Smooth muscle cell (in vitro differentiated cells): ENCODE results near the gene PRDM16. TPM values are rescaled to one million over a fixed set of nuclear protein-coding genes. Genes with fewer than 3 reads are reported as not detected.
A peak's percentile ranks its signal among the peaks of the same experiment; 100 is the strongest.

Experiments
- DNase-seq: peaks from one replicate; lab custom pipeline; 2025; ENCODE audit not compliant: unreplicated experiment; lab: John Stamatoyannopoulos, UW
- H2AFZ ChIP-seq: fragments of 200-600 bp; sonication (generic); 2 replicates; pipeline ENCODE4 v1.6.0; 2016; ENCODE audit warnings: antibody characterized with exemption, low read depth, mild to moderate bottlenecking
- H3F3A ChIP-seq: fragments of 200-600 bp; sonication (generic); 2 replicates; pipeline ENCODE4 v1.6.0; 2017; ENCODE audit warnings: antibody characterized with exemption, low read depth
- H3K27ac ChIP-seq: fragments of 200-600 bp; sonication (generic); 2 replicates; pipeline ENCODE4 v1.5.1; 2016; ENCODE audit warnings: low read depth, mild to moderate bottlenecking
- H3K27me3 ChIP-seq: fragments of 200-600 bp; sonication (generic); 2 replicates; pipeline ENCODE4 v1.6.1; 2016; ENCODE audit warnings: low read depth, mild to moderate bottlenecking
- H3K36me3 ChIP-seq: fragments of 200-600 bp; sonication (generic); 2 replicates; pipeline ENCODE4 v1.5.1; 2016; ENCODE audit warnings: low read depth
- H3K4me1 ChIP-seq: fragments of 200-600 bp; sonication (generic); 2 replicates; pipeline ENCODE4 v1.5.1; 2016; ENCODE audit warnings: low read depth
- H3K4me2 ChIP-seq: fragments of 200-600 bp; sonication (generic); 2 replicates; pipeline ENCODE4 v1.6.0; 2016; ENCODE audit warnings: mild to moderate bottlenecking
- H3K4me3 ChIP-seq: fragments of 200-600 bp; sonication (generic); 2 replicates; pipeline ENCODE4 v1.5.1; 2016; ENCODE audit warnings: mild to moderate bottlenecking
- H3K79me2 ChIP-seq: fragments of 200-600 bp; sonication (generic); 2 replicates; pipeline ENCODE4 v1.6.0; 2016; ENCODE audit warnings: low read depth, mild to moderate bottlenecking
- H3K9ac ChIP-seq: fragments of 200-600 bp; sonication (generic); 2 replicates; pipeline ENCODE4 v1.6.0; 2016; ENCODE audit warnings: low read depth
- H3K9me3 ChIP-seq: fragments of 200-600 bp; sonication (generic); replicated peaks from 2 replicates; pipeline ENCODE4 v1.5.1; 2016; ENCODE audit warnings: low read depth
- H4K20me1 ChIP-seq: fragments of 200-600 bp; sonication (generic); 2 replicates; pipeline ENCODE4 v1.6.0; 2016; ENCODE audit warnings: low read depth
- CTCF ChIP-seq: fragments of 200-600 bp; sonication (generic); IDR thresholded peaks from 2 replicates; pipeline ENCODE4 v1.5.1; 2017; ENCODE audit warnings: borderline replicate concordance, mild to moderate bottlenecking, antibody characterized with exemption; ENCODE audit not compliant: insufficient read depth, poor library complexity, severe bottlenecking
- WGBS: methylation state at CpG from one replicate; pipeline ENCODE4 v1.1.7; 2016; ENCODE audit warnings: low lambda C conversion rate; 5-methylcytosine and 5-hydroxymethylcytosine counted together
- polyA plus RNA-seq: library from polyadenylated mRNA; unstranded; fragments of >200 nt; fragmentation: Nextera tagmentation; extraction: Ambion mirVana; gene quantifications from 2 replicates; pipeline ENCODE4 v1.2.1, GENCODE V29; 2016
- total RNA-seq: library from RNA; depleted of rRNA; stranded (reverse); fragments of >200 nt; gene quantifications from 2 replicates; pipeline ENCODE4 v1.2.3, GENCODE V29; 2014

PRDM16 gene
- total and polyA plus RNA-seq, 2 experiments from 2014 or later: 0.72 to 1.3 TPM

DNA sequence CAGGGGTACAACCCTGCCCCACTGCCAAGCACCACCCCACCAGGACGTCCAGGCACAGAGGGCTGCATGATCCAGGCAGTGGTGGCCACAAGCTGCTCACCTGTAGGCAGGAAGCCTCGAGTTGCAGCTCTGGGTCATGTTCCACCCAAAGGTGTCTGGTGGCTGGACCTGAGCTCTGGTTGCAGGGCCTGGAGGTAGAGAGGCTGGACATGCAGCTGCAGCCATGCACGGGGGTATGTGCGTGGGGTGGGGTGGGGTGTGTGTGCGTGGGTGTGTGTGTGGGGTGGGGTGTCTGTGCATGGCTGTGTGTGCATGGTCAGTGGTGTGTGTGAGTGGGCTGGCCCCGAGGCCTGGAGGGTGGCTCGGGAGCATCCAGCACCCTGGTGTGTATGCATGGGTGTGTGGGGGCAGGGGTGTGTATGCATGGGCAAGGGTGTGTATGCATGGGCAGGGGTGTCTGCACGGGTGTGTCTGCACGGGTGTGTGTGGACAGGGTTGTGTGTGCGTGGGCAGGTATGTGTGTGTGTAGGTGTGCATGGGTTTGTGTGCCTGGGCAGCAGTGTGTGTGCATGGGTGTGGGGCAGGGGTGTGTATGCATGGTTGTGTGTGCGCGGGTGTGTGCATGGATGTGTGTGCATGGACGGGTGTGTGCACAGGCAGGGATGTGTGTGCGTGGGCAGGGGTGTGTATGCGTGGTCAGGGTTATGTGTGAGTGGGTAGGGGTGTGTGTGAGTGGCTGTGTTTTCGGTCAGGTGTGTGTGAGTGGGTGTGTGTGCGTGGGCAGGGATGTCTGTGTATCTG lies 401.0 kb downstream of the PRDM16 start:
- H3K4me2 ChIP-seq: no peak overlapping the region
- no peaks in the 10 kb centered on the region for H3K9me3 ChIP-seq
- peaks cover 15% of the 10 kb centered on the region for H3K4me1 ChIP-seq
- H3K36me3 ChIP-seq: no peaks in the 10 kb centered on the region
- no peaks in the 10 kb centered on the region for H3K79me2 ChIP-seq
- no peak for DNase-seq
- no peak for TF ChIP-seq CTCF
- H3F3A ChIP-seq: peaks cover 10% of the 10 kb centered on the region
- no peaks in the 10 kb centered on the region for H4K20me1 ChIP-seq
- H2AFZ ChIP-seq: no peak overlapping the region
- H3K9ac ChIP-seq: no peak overlapping the region
- no peaks in the 10 kb centered on the region for H3K27me3 ChIP-seq
- WGBS: 97% methylated on average over 17 of the region's 17 CpGs
- no peak overlapping the region for H3K27ac ChIP-seq
- no peak overlapping the region for H3K4me3 ChIP-seq

DNA sequence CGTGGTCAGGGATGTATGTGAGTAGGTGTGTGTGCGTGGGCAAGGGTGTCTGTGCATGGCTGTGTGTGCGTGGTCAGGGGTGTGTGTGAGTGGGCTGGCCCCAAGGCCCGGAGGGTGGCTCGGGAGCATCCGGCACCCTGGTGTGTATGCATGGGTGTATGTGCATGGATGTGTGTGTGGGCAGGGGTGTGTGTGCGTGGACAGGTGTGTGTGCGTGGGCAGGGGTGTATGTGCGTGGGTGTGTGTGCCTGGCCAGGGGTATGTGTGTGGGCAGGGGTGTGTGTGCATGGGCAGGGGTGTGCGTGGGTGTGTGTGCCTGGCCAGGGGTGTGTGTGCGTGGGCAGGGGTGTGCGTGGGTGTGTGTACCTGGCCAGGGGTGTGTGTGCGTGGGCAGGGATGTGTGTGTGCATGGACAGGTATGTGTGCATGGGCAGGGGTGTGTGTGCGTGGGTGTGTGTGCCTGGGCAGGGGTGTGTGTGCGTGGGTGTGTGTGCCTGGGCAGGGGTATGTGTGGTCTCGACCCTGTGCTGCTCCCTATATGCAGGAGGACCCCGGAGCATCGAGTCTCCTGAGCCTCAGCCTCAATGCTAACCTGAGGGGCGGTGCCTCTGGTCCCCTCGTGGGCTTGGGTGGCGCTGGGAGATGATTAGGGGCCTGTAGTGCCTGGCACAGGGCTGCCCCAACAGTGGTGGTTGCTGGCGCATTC lies 401.8 kb downstream of the PRDM16 start:
- H3K4me1 ChIP-seq: peaks cover 15% of the 10 kb centered on the region
- H3K79me2 ChIP-seq: no peaks in the 10 kb centered on the region
- no peaks in the 10 kb centered on the region for H3K36me3 ChIP-seq
- TF ChIP-seq CTCF: no peak
- WGBS: 85% methylated on average over 15 of the region's 22 CpGs
- H3K27ac ChIP-seq: peak overlapping the region; percentile 78
- DNase-seq: no peak
- H2AFZ ChIP-seq: no peak overlapping the region
- no peaks in the 10 kb centered on the region for H3K9me3 ChIP-seq
- no peaks in the 10 kb centered on the region for H4K20me1 ChIP-seq
- H3K9ac ChIP-seq: no peak overlapping the region
- H3K27me3 ChIP-seq: no peaks in the 10 kb centered on the region
- H3F3A ChIP-seq: peaks cover 10% of the 10 kb centered on the region
- peak overlapping the region; percentile 61 for H3K4me2 ChIP-seq
- no peak overlapping the region for H3K4me3 ChIP-seq

- peaks cover 10% of the 10 kb centered on the region for H3F3A ChIP-seq
- peak; percentile 51 for TF ChIP-seq CTCF
- H2AFZ ChIP-seq: no peak overlapping the region
- DNase-seq: peak; percentile 78
- H3K4me3 ChIP-seq: no peak overlapping the region
- peak overlapping the region; percentile 78 for H3K27ac ChIP-seq
- no peaks in the 10 kb centered on the region for H3K36me3 ChIP-seq
- H4K20me1 ChIP-seq: no peaks in the 10 kb centered on the region
- peaks cover 15% of the 10 kb centered on the region for H3K4me1 ChIP-seq
- H3K9me3 ChIP-seq: no peaks in the 10 kb centered on the region
- H3K27me3 ChIP-seq: no peaks in the 10 kb centered on the region
- no peaks in the 10 kb centered on the region for H3K79me2 ChIP-seq
- H3K9ac ChIP-seq: peak overlapping the region; percentile 62
- peak overlapping the region; percentile 61 for H3K4me2 ChIP-seq
- WGBS: 5% methylated on average over 22 of the region's 25 CpGs
These were observed 402.5 kb downstream of the PRDM16 start for GRCh38 chr1:3471356-3472087.
